Posterior cingulate gyrus (tissue), 11 donors: Measurements from ENCODE around the gene RELN.
A peak's percentile ranks its signal among the peaks of the same experiment; 100 is the strongest.

ENCODE experiments used
- DNase-seq, 10 donors: peaks; one replicate each; pipeline versions ENCODE4 v3.0.0 to v3.0.0-alpha.2; 2020 to 2021; ENCODE audit warnings: mixed read lengths in 3 of 10
- intact Hi-C: fragments of 100-400 bp; cut with DNase I; formaldehyde crosslinking; loops from one replicate; pipeline ENCODE4 v1.15.1; 2023

RELN gene

GRCh38 chr7:103748680-103749079 lies 240.8 kb downstream of the RELN start:
- intact Hi-C loops: no loop called here
- no peak for DNase-seq

- DNase-seq: no peak
- intact Hi-C loops: no loop called here
Observed at GRCh38 chr7:103735377-103735776, 254.1 kb downstream of the RELN start.

GRCh38 chr7:103731169-103731568 lies 258.3 kb downstream of the RELN start:
- no peak for DNase-seq
- intact Hi-C loops: no loop called here

GRCh38 chr7:103729026-103729425 lies 260.4 kb downstream of the RELN start:
- no peak for DNase-seq

GRCh38 chr7:103727982-103728610 lies 261.4 kb downstream of the RELN start:
- no peak for DNase-seq
- intact Hi-C loops: no loop called here

More at GRCh38 chr7:103729026-103729425, 260.4 kb downstream of the RELN start:
- intact Hi-C loops: no loop called here

GRCh38 chr7:103719070-103719469 lies 270.4 kb downstream of the RELN start:
- intact Hi-C loops: no loop called here
- no peak for DNase-seq

- DNase-seq: no peak
- intact Hi-C loops: no loop called here
Observed at GRCh38 chr7:103718482-103719061, 270.9 kb downstream of the RELN start.

- intact Hi-C loops: no loop called here
- no peak for DNase-seq
Observed at GRCh38 chr7:103717574-103717973, 271.9 kb downstream of the RELN start.

GRCh38 chr7:103715376-103716120 lies 273.9 kb downstream of the RELN start:
- DNase-seq: peak in 1 of 10 donors; percentile 52
- intact Hi-C loops: no loop called here

GRCh38 chr7:103714376-103714927 lies 275.0 kb downstream of the RELN start:
- peak in 1 of 10 donors; percentile 57 for DNase-seq
- intact Hi-C loops: no loop called here

- no peak for DNase-seq
- intact Hi-C loops: no loop called here
Observed at GRCh38 chr7:103712991-103713778, 276.3 kb downstream of the RELN start.

- no peak for DNase-seq
- intact Hi-C loops: no loop called here
Observed at GRCh38 chr7:103711413-103711812, 278.0 kb downstream of the RELN start.

GRCh38 chr7:103710247-103710646 lies 279.2 kb downstream of the RELN start:
- no peak for DNase-seq

GRCh38 chr7:103706805-103707204 lies 282.7 kb downstream of the RELN start:
- DNase-seq: no peak
- intact Hi-C loops: no loop called here

More at GRCh38 chr7:103710247-103710646, 279.2 kb downstream of the RELN start:
- intact Hi-C loops: no loop called here

GRCh38 chr7:103705542-103705941 lies 283.9 kb downstream of the RELN start:
- DNase-seq: no peak
- intact Hi-C loops: no loop called here

- intact Hi-C loops: no loop called here
- DNase-seq: no peak
Observed at GRCh38 chr7:103704701-103705100, 284.8 kb downstream of the RELN start.

GRCh38 chr7:103702982-103703381 lies 286.5 kb downstream of the RELN start:
- intact Hi-C loops: no loop called here
- DNase-seq: no peak

- DNase-seq: no peak
- intact Hi-C loops: no loop called here
Observed at GRCh38 chr7:103702454-103702853, 287.0 kb downstream of the RELN start.

GRCh38 chr7:103699032-103699431 lies 290.4 kb downstream of the RELN start:
- intact Hi-C loops: no loop called here

GRCh38 chr7:103698064-103698463 lies 291.4 kb downstream of the RELN start:
- no peak for DNase-seq
- intact Hi-C loops: no loop called here

More at GRCh38 chr7:103699032-103699431, 290.4 kb downstream of the RELN start:
- DNase-seq: no peak

- intact Hi-C loops: no loop called here
Observed at GRCh38 chr7:103695521-103695920, 293.9 kb downstream of the RELN start.

More at GRCh38 chr7:103695521-103695920, 293.9 kb downstream of the RELN start:
- no peak for DNase-seq
